Stomach (tissue), 4 donors: ENCODE results near the gene FGF4.

Experiments used
- EP300 ChIP-seq: sonication (generic); formaldehyde crosslinking; IDR thresholded peaks from one replicate; pipeline ENCODE4 v1.6.1; 2017; ENCODE audit warnings: antibody characterized with exemption
- POLR2A ChIP-seq, 4 donors: fragments of 450-650 bp; IDR thresholded peaks; one replicate each; pipeline ENCODE4 v1.6.1; 2016; ENCODE audit warnings: antibody characterized with exemption in 4 of 4, control low read depth in 2 of 4, mild to moderate bottlenecking in 1 of 4, moderate library complexity in 1 of 4
- POLR2AphosphoS5 ChIP-seq, 3 donors: sonication (generic); formaldehyde crosslinking; IDR thresholded peaks; one replicate each; pipeline ENCODE4 v1.6.1; 2016; ENCODE audit warnings: antibody characterized with exemption in 3 of 3
- TF ChIP-seq, protein P1 (sequence below), 7 experiments: fragments of 450-650 bp in 4 of 7; fragments of 200-600 bp in 3 of 7; sonication (generic) in 3 of 7; IDR thresholded peaks; one replicate each; pipeline ENCODE4 v1.5.1; 2016 to 2019; ENCODE audit warnings: antibody characterized with exemption in 7 of 7, control low read depth in 2 of 7, mild to moderate bottlenecking in 1 of 7

GRCh38 chr11:69797156-69797555 lies 22.0 kb upstream of the FGF4 start:
- TF ChIP-seq POLR2A (IDR thresholded peaks at IDR 0.05) (no peak), POLR2AphosphoS5 (IDR thresholded peaks at IDR 0.05) (no peak), EP300 (no peak)
- TF ChIP-seq, protein P1, sequence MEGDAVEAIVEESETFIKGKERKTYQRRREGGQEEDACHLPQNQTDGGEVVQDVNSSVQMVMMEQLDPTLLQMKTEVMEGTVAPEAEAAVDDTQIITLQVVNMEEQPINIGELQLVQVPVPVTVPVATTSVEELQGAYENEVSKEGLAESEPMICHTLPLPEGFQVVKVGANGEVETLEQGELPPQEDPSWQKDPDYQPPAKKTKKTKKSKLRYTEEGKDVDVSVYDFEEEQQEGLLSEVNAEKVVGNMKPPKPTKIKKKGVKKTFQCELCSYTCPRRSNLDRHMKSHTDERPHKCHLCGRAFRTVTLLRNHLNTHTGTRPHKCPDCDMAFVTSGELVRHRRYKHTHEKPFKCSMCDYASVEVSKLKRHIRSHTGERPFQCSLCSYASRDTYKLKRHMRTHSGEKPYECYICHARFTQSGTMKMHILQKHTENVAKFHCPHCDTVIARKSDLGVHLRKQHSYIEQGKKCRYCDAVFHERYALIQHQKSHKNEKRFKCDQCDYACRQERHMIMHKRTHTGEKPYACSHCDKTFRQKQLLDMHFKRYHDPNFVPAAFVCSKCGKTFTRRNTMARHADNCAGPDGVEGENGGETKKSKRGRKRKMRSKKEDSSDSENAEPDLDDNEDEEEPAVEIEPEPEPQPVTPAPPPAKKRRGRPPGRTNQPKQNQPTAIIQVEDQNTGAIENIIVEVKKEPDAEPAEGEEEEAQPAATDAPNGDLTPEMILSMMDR (IDR thresholded peaks at IDR 0.05): no peak
